PC-3 (cell line): ENCODE data around the gene PDZK1IP1. TPM values are rescaled to one million over a fixed set of nuclear protein-coding genes. Genes with fewer than 3 reads are reported as not detected.

Experiments used
- ATAC-seq: fragments of 200-7000 bp; cut with Tn5 transposase; 2 replicates; pipeline ENCODE4 v1.9.1; 2020; ENCODE audit warnings: mild to moderate bottlenecking, moderate library complexity
- BruUV-seq: library from RNA; stranded (reverse); fragments of 400-500 nt; replicated peaks from 2 replicates; lab custom pipeline; 2021; lab: Mats Ljungman, UMichigan
- CTCF ChIA-PET: fragments of 300-600 bp; sonication (Branson Sonifier 250); formaldehyde crosslinking; loops from one replicate; lab custom pipeline; 2022; ENCODE audit warnings: antibody characterized with exemption; lab: Charles Lee
- POLR2A ChIA-PET: fragments of 300-600 bp; sonication (Branson Sonifier 250); formaldehyde crosslinking; loops from one replicate; lab custom pipeline; 2022; ENCODE audit warnings: antibody characterized with exemption; ENCODE audit not compliant: unreplicated experiment; lab: Charles Lee
- DNase-seq: peaks from one replicate; pipeline ENCODE4 v3.0.0-alpha.2; 2015
- H2AFZ ChIP-seq: fragments of 300-600 bp; sonication (generic); 2 replicates; pipeline ENCODE4 v1.6.0; 2016; ENCODE audit warnings: antibody characterized with exemption, low read length
- H3F3A ChIP-seq: fragments of 300-600 bp; sonication (generic); one replicate; pipeline ENCODE4 v1.6.0; 2017; ENCODE audit warnings: antibody characterized with exemption, low read length, control low read depth, mild to moderate bottlenecking; ENCODE audit not compliant: unreplicated experiment
- H3K27ac ChIP-seq: fragments of 300-600 bp; sonication (generic); 2 replicates; pipeline ENCODE4 v1.5.1; 2016; ENCODE audit warnings: mild to moderate bottlenecking, low read length
- H3K27me3 ChIP-seq: fragments of 300-600 bp; sonication (generic); 2 replicates; pipeline ENCODE4 v1.6.1; 2016; ENCODE audit warnings: low read length, mixed read lengths
- H3K36me3 ChIP-seq: fragments of 300-600 bp; sonication (generic); 2 replicates; pipeline ENCODE4 v1.6.1; 2016; ENCODE audit warnings: low read depth, mixed run types, low read length, mixed read lengths
- H3K4me1 ChIP-seq: fragments of 300-600 bp; sonication (generic); 2 replicates; pipeline ENCODE4 v1.5.1; 2016; ENCODE audit warnings: low read length; ENCODE audit not compliant: insufficient read depth
- H3K4me2 ChIP-seq: fragments of 300-600 bp; sonication (generic); 2 replicates; pipeline ENCODE4 v1.6.0; 2016; ENCODE audit warnings: low read length
- H3K4me3 ChIP-seq: fragments of 300-600 bp; sonication (generic); 2 replicates; pipeline ENCODE4 v1.5.1; 2016; ENCODE audit warnings: mild to moderate bottlenecking, low read length, mixed read lengths
- H3K79me2 ChIP-seq: fragments of 300-600 bp; sonication (generic); 2 replicates; pipeline ENCODE4 v1.6.1; 2017; ENCODE audit warnings: low read length, mixed read lengths
- H3K9ac ChIP-seq: fragments of 300-600 bp; sonication (generic); 2 replicates; pipeline ENCODE4 v1.6.0; 2016; ENCODE audit warnings: mild to moderate bottlenecking, low read length
- H3K9me2 ChIP-seq: fragments of 300-600 bp; sonication (generic); replicated peaks from 2 replicates; pipeline ENCODE4 v1.6.1; 2016; ENCODE audit warnings: mixed run types, low read length, mixed read lengths
- H3K9me3 ChIP-seq: fragments of 300-600 bp; sonication (generic); 2 replicates; pipeline ENCODE4 v1.6.1; 2016; ENCODE audit warnings: low read length, mixed read lengths
- H4K20me1 ChIP-seq: fragments of 300-600 bp; sonication (generic); 2 replicates; pipeline ENCODE4 v1.6.1; 2016; ENCODE audit warnings: low read length, mixed read lengths
- EZH2 ChIP-seq: fragments of 300-600 bp; sonication (generic); IDR thresholded peaks from one replicate; pipeline ENCODE4 v1.6.1; 2017; ENCODE audit warnings: antibody characterized with exemption, mild to moderate bottlenecking, low read length; ENCODE audit not compliant: unreplicated experiment
- EZH2phosphoT487 ChIP-seq: fragments of 300-600 bp; sonication (generic); IDR thresholded peaks from 2 replicates; pipeline ENCODE4 v1.6.1; 2018; ENCODE audit warnings: mild to moderate bottlenecking, antibody characterized with exemption, low read length, borderline replicate concordance
- intact Hi-C: fragments of 100-400 bp; cut with micrococcal nuclease; formaldehyde crosslinking; loops from 2 replicates; pipeline ENCODE4 v1.9.0; 2023
- total RNA-seq: library from RNA; depleted of rRNA; stranded (reverse); fragments of >200 nt; gene quantifications from 2 replicates; pipeline ENCODE4 v1.2.3, GENCODE V29; 2014
- TF ChIP-seq, protein P1 (sequence below): fragments of 300-600 bp; sonication (generic); conservative IDR thresholded peaks from 2 replicates; pipeline ENCODE4 v1.5.1; 2017; ENCODE audit warnings: antibody characterized with exemption, low read depth, mild to moderate bottlenecking, low read length

PDZK1IP1 gene
- total RNA-seq, 1 experiment from 2014 or later = not detected

DNA sequence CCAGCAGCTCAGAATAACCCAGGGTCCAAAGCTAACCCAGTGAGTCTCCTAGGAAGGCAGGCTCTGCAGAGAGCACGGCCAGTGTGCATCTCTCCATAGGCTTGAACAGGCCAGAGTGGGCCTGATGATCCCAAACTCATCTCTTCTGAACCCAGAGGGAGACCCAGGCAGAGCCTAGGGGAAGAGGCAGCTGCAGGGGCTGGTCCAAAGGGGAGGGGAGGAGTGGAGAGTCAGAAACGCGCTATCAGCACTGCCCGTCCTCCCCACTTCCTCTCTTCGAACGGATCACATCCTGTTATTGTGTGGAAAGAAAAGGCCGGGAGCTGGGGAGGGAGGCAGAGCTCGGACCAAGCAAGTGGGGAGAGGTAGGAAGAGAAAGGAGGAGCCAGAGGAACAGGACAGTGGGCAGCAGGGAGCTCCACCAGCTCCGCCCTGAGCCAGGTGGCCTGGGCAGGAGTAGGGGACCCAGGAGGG lies 22.0 kb upstream of the PDZK1IP1 start:
- H3K9me3 ChIP-seq = no peaks in the 10 kb centered on the region
- no peak for ATAC-seq
- H3K9me2 ChIP-seq = no peaks in the 10 kb centered on the region
- no peaks in the 10 kb centered on the region for H3K4me1 ChIP-seq
- no peak overlapping the region for H3K4me2 ChIP-seq
- no peak overlapping the region for H3K4me3 ChIP-seq
- no peaks in the 10 kb centered on the region for H3K36me3 ChIP-seq
- DNase-seq = no peak
- intact Hi-C loops = no loop called here
- ChIA-PET CTCF (no interaction called here), POLR2A (no interaction called here)
- no peak overlapping the region for H3K27ac ChIP-seq
- H3F3A ChIP-seq = no peaks in the 10 kb centered on the region
- no peak overlapping the region for H2AFZ ChIP-seq
- no TSS peak for BruUV-seq
- no peaks in the 10 kb centered on the region for H3K27me3 ChIP-seq
- H3K79me2 ChIP-seq = no peaks in the 10 kb centered on the region
- H4K20me1 ChIP-seq = no peaks in the 10 kb centered on the region
- H3K9ac ChIP-seq = no peak overlapping the region
- TF ChIP-seq EZH2phosphoT487 = no peak
- TF ChIP-seq EZH2 = no peak
- TF ChIP-seq, protein P1, sequence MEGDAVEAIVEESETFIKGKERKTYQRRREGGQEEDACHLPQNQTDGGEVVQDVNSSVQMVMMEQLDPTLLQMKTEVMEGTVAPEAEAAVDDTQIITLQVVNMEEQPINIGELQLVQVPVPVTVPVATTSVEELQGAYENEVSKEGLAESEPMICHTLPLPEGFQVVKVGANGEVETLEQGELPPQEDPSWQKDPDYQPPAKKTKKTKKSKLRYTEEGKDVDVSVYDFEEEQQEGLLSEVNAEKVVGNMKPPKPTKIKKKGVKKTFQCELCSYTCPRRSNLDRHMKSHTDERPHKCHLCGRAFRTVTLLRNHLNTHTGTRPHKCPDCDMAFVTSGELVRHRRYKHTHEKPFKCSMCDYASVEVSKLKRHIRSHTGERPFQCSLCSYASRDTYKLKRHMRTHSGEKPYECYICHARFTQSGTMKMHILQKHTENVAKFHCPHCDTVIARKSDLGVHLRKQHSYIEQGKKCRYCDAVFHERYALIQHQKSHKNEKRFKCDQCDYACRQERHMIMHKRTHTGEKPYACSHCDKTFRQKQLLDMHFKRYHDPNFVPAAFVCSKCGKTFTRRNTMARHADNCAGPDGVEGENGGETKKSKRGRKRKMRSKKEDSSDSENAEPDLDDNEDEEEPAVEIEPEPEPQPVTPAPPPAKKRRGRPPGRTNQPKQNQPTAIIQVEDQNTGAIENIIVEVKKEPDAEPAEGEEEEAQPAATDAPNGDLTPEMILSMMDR = no peak

DNA sequence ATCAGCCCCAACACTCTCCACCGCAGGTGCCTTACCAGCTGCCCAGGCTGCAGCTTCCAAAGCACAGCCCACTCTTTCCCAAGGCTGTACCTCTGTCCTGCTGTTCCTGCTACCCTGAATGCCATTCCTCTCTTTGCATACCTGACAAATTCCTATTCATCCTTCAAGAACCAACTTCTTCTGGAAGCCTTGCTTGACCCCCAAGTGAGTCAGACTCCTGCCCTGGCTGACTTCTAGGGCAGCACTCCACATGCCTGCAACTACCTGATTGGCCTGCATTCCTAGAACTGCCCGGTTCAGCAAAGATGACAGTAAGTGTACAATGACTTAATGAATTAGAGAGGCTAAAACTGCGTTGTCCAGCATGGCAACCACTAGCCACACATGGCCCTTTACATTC lies 20.8 kb upstream of the PDZK1IP1 start:
- Histone ChIP-seq H3K27ac (no peak overlapping the region), H3K9me2 (no peaks in the 10 kb centered on the region), H2AFZ (no peak overlapping the region), H3K4me2 (no peak overlapping the region), H3K4me3 (no peak overlapping the region), H3K27me3 (no peaks in the 10 kb centered on the region), H3K79me2 (no peaks in the 10 kb centered on the region), H3K9me3 (no peaks in the 10 kb centered on the region), H3K4me1 (no peaks in the 10 kb centered on the region), H4K20me1 (no peaks in the 10 kb centered on the region), H3K9ac (no peak overlapping the region), H3F3A (no peaks in the 10 kb centered on the region), H3K36me3 (no peaks in the 10 kb centered on the region)
- ChIA-PET CTCF (no interaction called here), POLR2A (no interaction called here)
- intact Hi-C loops = no loop called here
- DNase-seq (no peak), ATAC-seq (no peak)
- no TSS peak for BruUV-seq
- no peak for TF ChIP-seq EZH2
- TF ChIP-seq EZH2phosphoT487 = no peak
- TF ChIP-seq, protein P1 = no peak

DNA sequence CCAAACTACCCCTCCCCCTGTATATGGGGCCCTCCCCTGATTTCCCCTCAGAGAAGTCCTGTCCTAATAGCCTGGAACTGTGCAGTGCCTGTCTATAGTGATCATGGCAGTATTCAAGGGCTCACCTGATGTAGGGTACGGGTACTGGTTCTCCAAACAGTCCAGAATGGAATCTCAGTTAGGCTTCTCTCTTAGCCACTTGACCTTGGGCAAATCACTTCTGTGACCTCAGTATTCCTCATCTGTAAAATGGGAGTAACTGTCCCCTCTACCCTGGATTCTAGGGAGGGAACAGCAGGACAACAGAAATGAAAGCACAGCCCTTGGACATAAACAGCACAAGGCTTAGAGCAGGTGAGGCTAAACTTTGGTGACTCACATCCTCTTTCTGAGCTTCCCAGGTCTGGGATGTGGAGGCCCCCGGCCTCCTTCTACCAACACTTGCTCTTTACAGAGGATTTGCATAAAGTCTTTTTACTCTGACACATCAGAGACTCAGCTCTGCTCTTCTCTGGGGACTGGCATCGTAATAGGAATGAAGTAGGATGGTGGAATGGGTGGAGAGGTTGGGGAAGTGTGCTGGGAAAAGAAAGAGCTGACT lies 20.0 kb upstream of the PDZK1IP1 start:
- no peaks in the 10 kb centered on the region for H3K9me2 ChIP-seq
- intact Hi-C loops = no loop called here
- no peaks in the 10 kb centered on the region for H3K27me3 ChIP-seq
- TF ChIP-seq EZH2phosphoT487 (no peak), EZH2 (no peak)
- TF ChIP-seq, protein P1 = no peak
- no peaks in the 10 kb centered on the region for H4K20me1 ChIP-seq
- no peaks in the 10 kb centered on the region for H3K79me2 ChIP-seq
- CTCF ChIA-PET = no interaction called here
- no peaks in the 10 kb centered on the region for H3K36me3 ChIP-seq
- no peaks in the 10 kb centered on the region for H3K4me1 ChIP-seq
- H3F3A ChIP-seq = no peaks in the 10 kb centered on the region
- no peak overlapping the region for H2AFZ ChIP-seq
- no TSS peak for BruUV-seq
- H3K4me2 ChIP-seq = no peak overlapping the region
- no peaks in the 10 kb centered on the region for H3K9me3 ChIP-seq
- H3K27ac ChIP-seq = no peak overlapping the region
- DNase-seq (peak; percentile 51), ATAC-seq (no peak)
- no peak overlapping the region for H3K9ac ChIP-seq
- POLR2A ChIA-PET = no interaction called here
- H3K4me3 ChIP-seq = no peak overlapping the region
